Smooth muscle cell of the brain vasculature (primary cell): Measurements from ENCODE around the gene CST6.
"Not testable (repeated sequence)": the region's sequence is repeated elsewhere in the genome, so short reads cannot be mapped to it uniquely, and the experiment has no call there.

ENCODE experiments used
- DNase-seq: peaks from one replicate; pipeline ENCODE4 v3.0.0-alpha.2; 2012; ENCODE audit warnings: low read depth, low spot score

Gene CST6

GRCh38 chr11:66015454-66015881, 3.7 kb downstream of the CST6 start:
- DNase-seq, result no peak

GRCh38 chr11:66015936-66016792, 4.4 kb downstream of the CST6 start:
- no peak for DNase-seq

DNA sequence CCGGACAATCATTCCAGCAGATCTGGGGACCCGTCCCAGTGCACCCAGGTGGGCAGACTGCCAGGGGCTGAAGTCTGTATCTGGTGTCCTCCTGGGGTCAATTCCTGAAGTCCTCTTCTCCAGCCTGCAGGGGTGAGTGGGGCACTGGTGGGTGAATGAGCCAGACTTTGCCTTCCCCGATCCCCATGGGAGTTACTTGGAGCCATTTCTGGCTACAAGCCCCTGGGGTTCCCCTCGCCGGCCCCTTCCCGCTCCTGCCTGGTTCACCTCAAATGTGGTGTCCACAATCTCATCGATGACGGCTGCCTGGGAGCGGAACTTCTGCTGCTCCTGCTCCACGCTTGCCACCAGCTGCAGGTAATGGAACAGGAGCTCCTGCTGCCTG, 5.0 kb downstream of the CST6 start:
- no peak for DNase-seq

DNA sequence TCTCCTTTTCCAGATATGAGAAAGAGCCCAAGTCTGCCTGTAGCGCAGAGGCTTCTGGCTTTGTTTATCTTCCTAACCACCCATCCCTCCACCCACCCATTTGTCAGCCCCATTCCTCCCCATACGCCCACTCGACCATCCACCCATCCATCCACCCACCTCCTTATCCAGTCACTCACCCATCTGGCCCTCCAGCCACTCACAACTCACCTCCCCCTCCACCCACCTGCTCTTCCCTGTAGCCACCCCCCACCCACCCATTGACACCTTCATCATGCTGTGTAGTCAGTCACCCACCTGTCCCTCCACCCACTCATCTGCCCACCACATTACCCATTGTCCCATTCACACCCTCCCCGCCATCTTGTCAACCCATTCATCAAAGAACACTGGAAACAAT, 5.5 kb downstream of the CST6 start:
- DNase-seq, result no peak

DNA sequence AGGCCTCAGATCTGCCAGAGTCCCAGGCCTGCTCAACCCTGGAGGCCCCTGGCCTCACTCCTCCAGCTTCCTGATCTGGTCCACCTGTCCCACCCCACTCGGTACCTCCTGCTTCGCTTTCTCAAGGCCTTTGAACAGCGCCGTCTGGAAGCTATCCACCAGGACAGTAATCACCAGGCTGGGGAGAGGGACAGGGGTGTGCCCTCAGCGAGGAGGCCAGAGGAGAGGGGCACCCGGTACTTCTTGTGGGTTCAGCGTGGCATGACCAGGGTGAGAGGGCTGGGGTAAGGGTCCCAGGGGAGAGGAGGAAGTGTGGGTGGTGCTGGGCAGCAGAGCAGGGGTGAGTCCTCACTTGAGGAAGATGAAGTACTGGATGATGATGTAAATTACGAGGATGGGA, 8.4 kb downstream of the CST6 start:
- DNase-seq, result no peak

DNA sequence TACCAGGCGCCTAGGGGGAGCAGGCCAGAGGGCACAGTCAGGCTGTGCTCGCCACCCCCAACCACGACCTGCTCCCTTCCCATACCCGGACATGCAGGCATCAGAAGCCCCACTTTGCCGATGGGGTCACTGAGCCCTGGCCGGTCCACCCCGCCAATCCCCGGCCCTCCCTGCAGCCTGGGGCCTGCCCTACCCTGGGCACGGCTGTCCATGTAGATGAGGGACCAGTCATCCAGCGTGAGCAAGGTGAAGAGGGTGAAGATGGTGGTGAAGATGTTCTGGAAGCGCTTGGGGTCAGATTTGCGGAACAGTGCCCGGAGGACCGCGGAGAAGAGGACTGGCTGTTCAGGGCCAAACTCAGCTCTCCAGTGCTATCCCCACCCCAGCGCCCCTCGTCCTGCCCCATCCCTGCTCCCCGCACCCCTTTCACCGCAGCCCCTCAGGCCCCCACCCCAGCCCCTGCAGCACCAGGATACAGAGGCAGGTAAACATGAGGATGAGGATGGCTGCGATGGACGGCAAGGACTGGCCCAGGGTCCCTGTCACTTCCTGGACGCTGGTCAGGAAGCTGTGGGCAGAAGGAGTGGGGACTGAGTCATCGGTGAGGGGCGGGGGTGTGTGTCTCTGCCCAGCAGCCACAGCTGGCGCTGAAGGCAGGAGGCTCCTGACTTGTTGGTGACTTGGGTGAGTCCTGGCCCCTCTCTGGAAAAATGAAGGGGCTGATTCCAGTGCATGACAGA, 9.0 kb downstream of the CST6 start:
- DNase-seq, result no peak

DNA sequence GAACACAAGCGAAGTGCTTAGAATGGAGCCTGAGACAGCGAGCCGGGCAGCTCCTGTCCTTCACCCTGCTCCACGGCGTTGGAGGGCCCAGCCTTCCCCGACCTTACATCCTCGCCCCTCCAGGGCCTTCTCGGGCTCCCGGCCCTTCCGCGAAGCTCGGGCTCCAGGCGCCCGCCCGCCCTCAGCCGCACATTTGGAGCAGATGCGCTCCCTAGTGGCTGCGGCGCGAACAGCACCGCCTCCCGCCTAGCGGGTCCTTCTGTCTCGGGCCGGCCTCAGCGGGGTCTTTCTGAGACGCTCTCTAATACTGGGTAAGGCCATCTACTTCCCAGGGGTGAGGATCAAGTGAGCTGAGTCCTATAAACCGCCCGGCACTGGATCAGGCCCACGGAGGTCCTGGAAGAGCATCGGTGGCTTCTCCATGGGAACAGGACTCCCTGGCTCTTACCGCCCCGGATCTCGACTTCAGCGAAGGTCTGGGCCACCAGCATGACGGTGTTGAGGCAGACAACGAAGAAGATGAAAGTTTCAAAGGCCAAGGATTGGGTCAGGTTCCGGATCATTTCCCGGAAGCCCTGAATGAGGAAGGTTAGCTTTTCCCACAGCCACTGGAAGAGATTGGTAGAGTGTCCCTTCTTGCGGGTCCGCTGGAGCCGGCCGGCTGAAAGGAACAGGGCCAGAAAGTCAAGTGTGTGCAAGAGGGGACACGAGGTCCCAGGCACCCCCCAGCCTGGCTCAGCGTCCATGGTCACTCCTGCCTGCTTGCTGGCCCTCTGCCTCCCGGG, 10.8 kb downstream of the CST6 start:
- DNase-seq, result no peak

GRCh38 chr11:66023186-66023440, 11.3 kb downstream of the CST6 start:
- not testable (repeated sequence) for DNase-seq

GRCh38 chr11:66026017-66026529, 14.3 kb downstream of the CST6 start, which contains the start of gene CATSPER1:
TSS of gene CATSPER1 (minus strand) at chr11:66026479. CDS start at chr11:66026379, 100 bp downstream.
- no peak for DNase-seq

- DNase-seq, result no peak
Measured at GRCh38 chr11:66032957-66033735, 21.3 kb downstream of the CST6 start.

DNA sequence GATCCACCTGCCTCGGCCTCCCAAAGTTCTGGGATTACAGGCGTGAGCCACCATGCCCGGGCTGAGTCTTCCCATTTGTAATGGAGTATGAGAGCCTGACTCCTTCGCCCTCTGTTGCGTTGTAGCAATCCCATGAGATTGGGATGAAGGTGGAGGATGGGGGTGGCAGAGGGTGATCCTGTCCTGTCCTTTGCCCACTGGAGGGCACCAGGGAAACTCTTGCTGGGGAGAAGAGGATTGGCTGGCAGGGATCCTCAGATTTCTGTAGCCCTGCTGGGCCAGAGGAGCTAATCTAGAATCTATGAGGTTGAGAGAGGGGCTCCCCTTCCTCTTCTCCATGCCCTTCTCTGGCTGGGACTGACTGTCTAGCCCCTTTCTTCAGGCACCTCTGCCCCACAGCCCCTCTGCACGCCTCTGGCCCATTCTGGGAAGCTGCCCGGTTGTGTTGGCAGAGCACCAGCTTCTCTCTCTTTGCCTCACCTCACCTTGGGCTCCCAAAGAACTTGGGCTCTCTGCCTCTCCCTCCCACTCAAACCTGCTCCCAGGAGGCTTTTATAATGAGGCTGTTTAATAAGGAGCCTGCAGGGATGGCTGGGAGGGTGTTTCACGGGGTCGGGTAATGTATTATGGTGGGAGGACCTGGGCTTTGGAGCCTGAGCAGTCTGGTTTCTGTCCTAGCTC, 24.0 kb downstream of the CST6 start:
- no peak for DNase-seq

GRCh38 chr11:66036334-66036710, 24.5 kb downstream of the CST6 start:
- no peak for DNase-seq

- DNase-seq, result no peak
Measured at GRCh38 chr11:66037327-66037726, 25.5 kb downstream of the CST6 start.

- DNase-seq, result no peak
Measured at GRCh38 chr11:66039765-66040164, 28.0 kb downstream of the CST6 start.

- DNase-seq, result no peak
Measured at GRCh38 chr11:66042227-66042995, 30.6 kb downstream of the CST6 start.

DNA sequence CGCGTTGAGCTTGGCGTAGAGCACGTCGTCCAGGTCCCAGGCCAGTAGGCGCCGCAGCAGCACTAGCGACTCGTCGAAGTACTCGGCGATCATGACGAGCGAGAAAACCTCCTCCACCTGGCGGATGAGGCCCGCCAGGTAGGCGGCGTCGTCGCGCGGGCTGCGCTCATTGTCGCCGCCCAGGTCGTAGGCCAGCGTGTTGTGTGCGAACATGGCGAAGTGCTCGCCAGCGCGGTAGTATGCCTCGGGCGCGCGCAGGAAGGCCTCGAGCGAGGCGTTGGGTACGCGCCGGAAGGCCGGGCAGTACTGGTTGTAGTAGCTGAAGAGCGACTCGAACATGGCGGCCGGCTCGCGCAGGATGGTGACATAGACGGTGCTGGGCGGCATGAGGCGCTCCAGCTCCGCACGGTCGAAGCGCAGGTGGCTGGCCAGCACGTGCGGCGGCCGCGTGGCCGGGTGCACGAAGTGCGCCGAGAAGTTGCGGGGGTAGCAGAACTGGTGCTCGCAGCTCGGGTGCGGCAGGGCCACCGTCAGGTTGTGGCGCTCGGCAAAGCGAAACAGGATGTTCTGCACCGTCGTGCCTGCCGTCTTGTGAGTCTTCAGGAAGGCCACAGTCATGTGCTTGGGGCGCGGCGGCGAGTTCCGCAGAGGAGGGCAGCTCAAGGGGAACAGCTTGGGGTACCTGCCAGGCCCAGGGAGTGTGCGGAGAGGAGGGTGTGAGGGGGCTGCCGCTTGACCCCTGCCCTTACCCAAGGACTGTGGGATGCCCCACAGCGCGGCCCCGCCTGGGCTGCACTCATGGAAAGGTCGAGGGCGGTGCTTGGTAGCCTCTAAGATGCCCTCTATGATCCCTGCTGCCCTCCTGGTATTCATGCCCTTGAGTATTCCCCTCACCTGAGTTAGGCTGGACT, 31.4 kb downstream of the CST6 start:
- no peak for DNase-seq

DNA sequence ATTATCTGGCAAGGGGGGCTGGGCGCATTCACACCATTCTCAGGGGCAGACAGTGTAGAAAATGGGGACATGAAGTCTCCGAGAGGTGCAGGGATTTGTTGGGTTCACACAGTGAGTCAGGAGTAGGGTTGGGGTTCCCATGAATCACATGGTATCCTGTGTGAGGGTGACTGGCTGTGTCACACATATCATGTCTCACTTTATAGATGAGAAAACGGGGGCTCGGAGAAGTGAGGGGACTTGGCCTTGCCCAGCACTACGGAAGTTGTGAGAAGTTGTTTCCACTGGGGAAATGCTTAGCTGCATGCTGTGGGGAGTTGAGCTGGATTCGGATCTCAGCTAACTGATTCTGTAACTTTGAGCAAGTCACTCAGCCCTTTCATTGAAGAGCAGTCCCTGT, 32.9 kb downstream of the CST6 start:
- no peak for DNase-seq

GRCh38 chr11:66045177-66045639, 33.4 kb downstream of the CST6 start:
- DNase-seq, result peak; percentile 56

- no peak for DNase-seq
Measured at GRCh38 chr11:66046901-66047300, 35.1 kb downstream of the CST6 start.
